GM21528 (cell line): ENCODE measurements around the gene ITM2B.
"Not testable (repeated sequence)": the region's sequence is repeated elsewhere in the genome, so short reads cannot be mapped to it uniquely, and the experiment has no call there.

Experiments
- ATAC-seq: cut with Tn5 transposase; IDR thresholded peaks from one replicate; pipeline ENCODE4 v1.9.1; 2021; ENCODE audit warnings: mild to moderate bottlenecking, moderate library complexity; ENCODE audit not compliant: unreplicated experiment, low FRiP score

The ITM2B gene

DNA sequence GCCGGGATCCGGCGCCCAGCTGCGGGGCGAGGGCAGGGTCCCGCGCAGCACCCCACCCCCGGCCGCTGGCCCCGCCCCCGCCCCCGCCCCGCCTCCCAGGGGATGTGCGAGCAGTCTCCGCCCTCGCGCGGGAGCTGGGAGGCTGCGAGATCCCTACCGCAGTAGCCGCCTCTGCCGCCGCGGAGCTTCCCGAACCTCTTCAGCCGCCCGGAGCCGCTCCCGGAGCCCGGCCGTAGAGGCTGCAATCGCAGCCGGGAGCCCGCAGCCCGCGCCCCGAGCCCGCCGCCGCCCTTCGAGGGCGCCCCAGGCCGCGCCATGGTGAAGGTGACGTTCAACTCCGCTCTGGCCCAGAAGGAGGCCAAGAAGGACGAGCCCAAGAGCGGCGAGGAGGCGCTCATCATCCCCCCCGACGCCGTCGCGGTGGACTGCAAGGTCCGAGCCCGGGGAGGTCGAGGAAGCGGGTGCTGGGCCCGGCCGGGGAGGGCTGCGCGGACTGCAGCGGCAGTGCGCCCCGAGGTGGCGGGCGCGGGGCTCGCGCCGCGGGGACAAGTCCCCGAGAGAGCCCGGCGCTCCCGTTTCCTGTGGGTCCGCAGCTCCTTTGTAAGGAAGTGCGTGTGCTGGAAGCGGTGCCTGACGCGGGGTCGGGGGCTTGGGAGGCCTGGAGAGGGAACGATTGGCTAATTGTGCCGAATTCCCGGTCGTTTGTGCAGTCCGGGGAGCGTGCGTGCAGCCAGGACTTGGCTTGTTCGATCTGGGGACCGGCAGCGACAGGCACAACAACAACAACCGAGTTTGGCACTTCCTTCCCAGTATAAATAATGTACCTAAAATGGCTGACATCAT, at the start of gene ITM2B:
Gene ITM2B, plus strand, starts transcription at position 161 of the 843 bp plus-strand sequence. Its CDS starts 155 bp downstream, at position 316.
- peak; percentile 68 for ATAC-seq

DNA sequence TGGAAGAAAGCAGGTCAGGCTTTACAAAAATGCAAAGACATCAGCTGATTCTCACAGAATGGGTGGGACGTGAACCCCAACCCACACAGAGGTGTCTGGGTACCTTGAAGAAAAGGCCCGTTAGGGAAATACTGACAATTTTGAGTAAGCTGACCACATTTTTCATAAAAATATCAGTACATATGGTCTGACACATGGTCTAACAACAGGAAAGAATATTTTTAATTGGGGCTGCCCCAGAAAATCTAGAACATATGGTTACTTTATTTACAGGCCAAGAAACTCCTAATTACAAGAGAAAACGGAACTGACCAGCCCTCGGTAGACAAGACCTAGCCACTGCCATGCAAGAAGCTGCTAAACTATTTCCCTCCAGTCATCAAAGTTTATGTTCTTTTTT, 48.7 kb upstream of the ITM2B start:
- no peak for ATAC-seq

DNA sequence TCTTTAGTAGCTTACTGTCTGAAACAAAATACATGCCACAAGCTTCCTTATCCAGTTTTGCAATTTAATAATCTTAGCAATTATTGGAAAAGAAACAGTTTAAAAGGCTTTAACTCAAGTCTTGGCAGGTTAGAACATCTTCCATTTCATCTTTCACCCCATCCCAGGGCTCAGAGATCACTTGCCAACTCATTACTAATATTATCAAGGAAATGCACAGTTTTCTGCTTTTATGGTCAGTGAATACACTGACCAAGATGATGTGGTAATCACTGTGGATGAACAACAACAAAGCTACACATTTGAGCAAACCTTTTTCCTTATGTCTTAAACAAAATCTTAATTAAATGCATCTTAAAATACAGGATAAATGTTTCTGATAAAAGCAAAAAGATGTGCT, 48.0 kb upstream of the ITM2B start:
- ATAC-seq = no peak

GRCh38 chr13:48186722-48187121, 46.3 kb upstream of the ITM2B start:
- no peak for ATAC-seq

- ATAC-seq = no peak
Observed at GRCh38 chr13:48188131-48188530, 44.9 kb upstream of the ITM2B start.

DNA sequence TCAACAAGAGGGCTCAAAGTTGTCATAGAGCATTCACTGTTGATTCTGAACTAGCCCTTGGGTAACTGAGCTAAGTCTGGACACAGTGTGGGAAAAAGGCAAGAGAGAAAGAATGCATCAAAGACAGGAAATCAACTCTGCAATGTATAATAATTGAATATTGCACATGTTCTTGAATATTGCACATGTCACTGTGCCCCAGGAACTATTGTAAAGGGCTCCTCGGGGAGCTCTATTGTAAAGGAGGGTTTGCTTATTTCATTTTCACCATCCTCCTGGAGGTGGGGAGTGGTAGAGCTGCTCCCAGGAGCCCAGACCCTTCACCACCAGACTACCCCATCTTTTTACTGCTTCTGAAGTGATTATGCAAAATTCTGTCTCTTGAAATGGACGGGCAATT, 44.4 kb upstream of the ITM2B start:
- no peak for ATAC-seq

DNA sequence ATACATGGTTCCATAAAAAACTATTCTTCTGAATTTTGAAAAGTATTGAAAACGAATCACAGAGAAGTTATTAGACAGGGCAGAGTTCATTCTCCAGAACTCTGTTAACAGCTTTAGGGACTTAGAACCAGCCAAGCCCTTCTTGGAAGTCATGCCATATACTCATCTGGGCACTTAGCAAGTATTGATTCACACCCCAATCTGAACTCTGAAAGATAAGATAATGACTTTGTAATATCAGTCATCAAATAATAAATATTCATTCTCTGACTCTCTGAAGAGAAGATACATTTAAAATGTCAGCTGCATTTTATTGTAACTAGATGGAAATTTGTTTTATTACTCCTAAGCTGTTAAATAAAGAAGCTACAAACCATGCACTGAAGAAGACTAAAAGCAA, 43.8 kb upstream of the ITM2B start:
- ATAC-seq = no peak

- no peak for ATAC-seq
Observed at GRCh38 chr13:48192411-48192935, 40.5 kb upstream of the ITM2B start.

DNA sequence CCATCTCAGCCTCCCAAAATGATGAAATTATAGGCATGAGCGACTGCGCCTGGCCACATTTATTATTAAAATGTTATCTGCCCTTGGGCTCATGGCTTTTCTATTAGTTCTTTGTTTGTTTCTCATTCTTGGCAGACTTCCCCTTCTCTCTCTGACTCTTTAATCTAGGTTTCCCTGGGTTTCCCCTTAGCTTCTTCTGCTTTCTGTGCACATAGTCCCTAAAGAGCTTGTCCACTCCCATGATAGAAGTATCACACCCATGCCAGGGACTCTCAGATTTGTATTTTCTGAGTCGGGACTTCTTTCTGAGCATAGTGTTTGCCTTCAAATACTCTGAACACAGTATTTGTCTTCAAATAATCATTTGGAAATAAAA, 38.6 kb upstream of the ITM2B start:
- ATAC-seq = no peak

DNA sequence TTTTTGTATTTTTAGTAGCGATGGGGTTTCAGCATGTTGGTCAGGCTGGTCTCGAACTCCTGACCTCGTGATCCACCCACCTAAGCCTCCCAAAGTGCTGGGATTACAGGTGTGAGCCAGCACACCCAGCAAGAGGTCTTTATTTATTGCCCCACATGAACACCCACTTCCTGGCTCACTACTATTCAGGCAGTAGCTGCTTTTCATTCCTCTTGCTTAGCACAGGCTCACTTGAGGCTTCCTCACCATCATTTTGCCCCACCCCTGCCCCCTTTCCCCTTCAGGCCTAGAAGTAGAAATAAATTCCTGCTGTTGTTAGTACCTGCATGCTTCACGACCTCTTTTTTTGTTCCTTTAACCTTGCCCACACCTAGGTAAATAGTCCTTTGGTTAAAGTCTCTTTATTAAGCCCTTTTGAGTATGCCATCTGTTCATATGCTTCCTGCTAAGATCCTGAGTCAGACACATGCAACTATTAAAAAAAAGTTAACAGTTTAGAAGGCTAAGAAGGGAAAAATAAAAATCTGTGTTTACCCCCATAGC, 33.5 kb upstream of the ITM2B start:
- ATAC-seq = no peak

GRCh38 chr13:48201044-48201443, 32.0 kb upstream of the ITM2B start:
- no peak for ATAC-seq

DNA sequence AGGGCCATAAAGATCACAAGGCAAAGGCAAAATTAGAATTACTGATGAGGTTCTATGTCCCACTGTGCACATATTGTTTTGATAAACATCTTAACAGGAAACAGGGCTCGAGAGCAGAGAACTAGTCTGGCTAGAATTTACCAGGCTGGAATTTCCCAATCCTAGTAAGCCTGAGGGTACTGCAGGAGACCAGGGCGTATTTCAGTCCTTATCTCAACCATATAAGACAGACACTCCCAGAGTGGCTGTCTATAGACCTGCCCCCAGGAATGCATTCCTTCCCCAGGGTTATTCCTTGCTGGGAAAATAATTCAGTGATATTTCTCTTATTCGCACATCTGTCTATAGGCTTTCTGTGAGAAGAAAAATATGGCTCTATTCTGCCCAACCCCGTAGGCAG, 25.8 kb upstream of the ITM2B start:
- ATAC-seq = not testable (repeated sequence)

- ATAC-seq = no peak
Observed at GRCh38 chr13:48210178-48210577, 22.8 kb upstream of the ITM2B start.

GRCh38 chr13:48214519-48215121, 18.4 kb upstream of the ITM2B start:
- ATAC-seq = no peak

GRCh38 chr13:48215511-48216203, 17.3 kb upstream of the ITM2B start:
- ATAC-seq = not testable (repeated sequence)

GRCh38 chr13:48216204-48216711, 16.7 kb upstream of the ITM2B start:
- no peak for ATAC-seq

DNA sequence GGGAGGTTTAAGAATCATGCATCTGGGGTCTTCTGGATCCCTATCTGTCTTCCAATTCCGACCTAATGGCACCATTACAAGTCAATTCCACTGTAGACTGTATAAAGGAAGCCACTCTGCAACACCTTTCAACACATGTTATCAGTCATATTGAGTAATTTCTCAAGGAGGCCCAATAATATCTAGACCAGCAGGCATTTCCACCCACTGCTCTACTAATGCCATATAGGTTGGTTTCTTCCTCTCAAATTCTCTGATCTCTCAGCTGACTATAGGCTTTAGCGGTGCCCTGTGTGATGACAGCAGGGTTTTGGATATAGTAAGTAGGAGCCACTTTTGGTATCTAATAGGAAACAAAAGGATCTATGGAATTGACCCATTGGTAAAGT, 12.4 kb upstream of the ITM2B start:
- ATAC-seq = no peak

DNA sequence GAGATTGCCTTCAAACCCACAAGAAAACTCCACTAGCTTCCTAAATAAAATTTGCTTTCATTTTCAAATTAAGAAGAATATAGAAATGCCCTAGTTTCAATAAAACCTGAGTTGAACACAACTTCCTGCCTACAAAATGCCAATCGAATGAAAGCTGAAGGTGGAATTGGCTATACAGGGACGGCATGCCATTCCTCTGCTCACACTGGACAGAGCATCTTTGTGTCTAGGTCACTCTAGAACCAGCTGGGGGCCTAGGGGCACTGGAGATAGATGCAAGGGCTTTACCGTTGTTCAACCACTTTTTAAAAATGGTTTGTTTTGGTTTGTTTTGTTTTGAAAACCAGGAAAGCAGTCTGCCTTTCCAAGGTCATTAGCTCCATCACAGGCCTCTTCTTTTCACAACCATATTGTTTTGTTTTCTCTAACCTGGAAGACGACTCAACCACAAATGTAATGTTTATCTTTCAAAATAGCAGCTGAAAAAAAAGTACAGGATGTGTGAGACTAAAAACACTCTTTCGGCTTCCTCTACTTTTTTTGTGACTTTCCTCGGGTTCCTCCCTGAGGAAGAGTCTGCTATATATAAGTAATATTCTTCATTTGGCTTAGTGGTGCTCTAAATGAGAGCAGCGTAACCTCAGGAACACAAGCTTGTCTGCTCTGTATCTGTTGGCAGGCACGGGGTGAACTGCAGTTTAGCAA, 11.9 kb upstream of the ITM2B start:
- no peak for ATAC-seq

DNA sequence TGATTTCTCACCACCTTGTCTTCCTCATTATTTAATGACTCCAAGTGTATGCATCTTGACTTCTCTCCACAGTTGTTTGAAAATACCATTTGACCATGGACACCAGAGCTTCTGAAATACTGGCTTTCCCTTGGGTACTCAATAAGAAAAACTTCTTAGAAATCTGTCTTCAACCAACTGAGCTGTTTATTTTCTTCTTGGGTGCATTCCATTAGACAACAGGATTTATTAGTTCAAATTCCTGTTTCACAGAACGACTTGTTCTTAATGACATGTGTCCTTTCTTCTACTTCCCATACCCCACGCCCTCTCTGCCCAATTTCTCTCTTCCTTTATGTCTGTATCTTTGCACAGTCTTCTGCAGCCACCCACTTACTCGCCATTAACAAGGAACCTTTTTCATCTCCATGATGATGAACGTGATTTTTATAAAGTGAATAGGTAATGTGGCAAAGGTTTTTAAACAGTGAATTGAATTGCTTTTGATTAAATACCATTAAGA, 11.3 kb upstream of the ITM2B start:
- ATAC-seq = no peak
